DMS153 treated with DMSO at 0.1 percent for 48 hours (cell line): Measurements from ENCODE around the gene FAF2.
A peak's percentile ranks its signal among the peaks of the same experiment; 100 is the strongest.

Experiments used
- DNase-seq: peaks from one replicate; lab custom pipeline; 2025; ENCODE audit not compliant: unreplicated experiment; lab: John Stamatoyannopoulos, UW

The FAF2 gene

GRCh38 chr5:176529741-176530141 lies 81.6 kb downstream of the FAF2 start:
- no peak for DNase-seq

- no peak for DNase-seq
These were observed 82.3 kb downstream of the FAF2 start for GRCh38 chr5:176530393-176530982.

GRCh38 chr5:176530983-176531901 lies 83.1 kb downstream of the FAF2 start:
- no peak for DNase-seq

- no peak for DNase-seq
These were observed 83.8 kb downstream of the FAF2 start for GRCh38 chr5:176531902-176532493.

- DNase-seq, result no peak
These were observed 84.6 kb downstream of the FAF2 start for GRCh38 chr5:176532795-176533194.

GRCh38 chr5:176533390-176533789 lies 85.2 kb downstream of the FAF2 start:
- DNase-seq, result no peak

GRCh38 chr5:176533894-176534611 lies 85.9 kb downstream of the FAF2 start:
- DNase-seq, result no peak

GRCh38 chr5:176534640-176535039 lies 86.5 kb downstream of the FAF2 start:
- no peak for DNase-seq

GRCh38 chr5:176535101-176535663 lies 87.0 kb downstream of the FAF2 start:
- no peak for DNase-seq

GRCh38 chr5:176535664-176536131 lies 87.5 kb downstream of the FAF2 start:
- DNase-seq, result no peak

- no peak for DNase-seq
These were observed 88.1 kb downstream of the FAF2 start for GRCh38 chr5:176536132-176536901.

- peak; percentile 55 for DNase-seq
These were observed 88.8 kb downstream of the FAF2 start, which contains the start of gene RNF44 for GRCh38 chr5:176536902-176537553. Gene RNF44 (minus strand): TSS chr5:176537402. CDS start chr5:176532472, 4,930 bp downstream.

GRCh38 chr5:176537554-176538229 lies 89.5 kb downstream of the FAF2 start:
- DNase-seq, result peak; percentile 79

- DNase-seq, result no peak
These were observed 90.2 kb downstream of the FAF2 start for GRCh38 chr5:176538230-176538988.

GRCh38 chr5:176538989-176539384 lies 90.8 kb downstream of the FAF2 start:
- DNase-seq, result no peak

- DNase-seq, result no peak
These were observed 92.3 kb downstream of the FAF2 start for GRCh38 chr5:176540476-176540899.

GRCh38 chr5:176540956-176541337 lies 92.8 kb downstream of the FAF2 start:
- no peak for DNase-seq
